HG02885 (cell line): ENCODE data around the gene ICAM5.
A peak's percentile ranks its signal among the peaks of the same experiment; 100 is the strongest.
"Not testable (repeated sequence)": the region's sequence is repeated elsewhere in the genome, so short reads cannot be mapped to it uniquely, and the experiment has no call there.

Experiments used
- ATAC-seq: cut with Tn5 transposase; IDR thresholded peaks from one replicate; pipeline ENCODE4 v1.9.1; 2021; ENCODE audit warnings: mild to moderate bottlenecking; ENCODE audit not compliant: unreplicated experiment, poor library complexity

ICAM5 gene

GRCh38 chr19:10335352-10335985 lies 45.7 kb downstream of the ICAM5 start:
- ATAC-seq: no peak

DNA sequence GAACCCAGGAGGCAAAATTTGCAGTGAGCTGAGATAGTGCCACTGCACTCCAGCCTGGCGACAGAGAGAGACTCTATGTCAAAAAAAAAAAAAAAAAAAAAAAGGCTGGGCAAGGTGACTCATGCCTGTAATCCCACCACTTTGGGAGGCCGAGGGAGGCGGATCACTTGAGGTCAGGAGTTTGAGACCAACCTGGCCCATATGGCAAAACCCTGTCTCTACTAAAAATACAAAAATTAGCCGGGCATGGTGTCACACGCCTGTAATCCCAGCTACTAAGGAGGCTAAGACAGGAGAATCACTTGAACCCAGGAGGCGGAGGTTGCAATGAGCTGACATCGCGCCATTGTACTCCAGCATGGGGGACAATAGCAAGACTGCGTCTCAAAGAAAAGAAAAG lies 47.0 kb downstream of the ICAM5 start:
- ATAC-seq: not testable (repeated sequence)

DNA sequence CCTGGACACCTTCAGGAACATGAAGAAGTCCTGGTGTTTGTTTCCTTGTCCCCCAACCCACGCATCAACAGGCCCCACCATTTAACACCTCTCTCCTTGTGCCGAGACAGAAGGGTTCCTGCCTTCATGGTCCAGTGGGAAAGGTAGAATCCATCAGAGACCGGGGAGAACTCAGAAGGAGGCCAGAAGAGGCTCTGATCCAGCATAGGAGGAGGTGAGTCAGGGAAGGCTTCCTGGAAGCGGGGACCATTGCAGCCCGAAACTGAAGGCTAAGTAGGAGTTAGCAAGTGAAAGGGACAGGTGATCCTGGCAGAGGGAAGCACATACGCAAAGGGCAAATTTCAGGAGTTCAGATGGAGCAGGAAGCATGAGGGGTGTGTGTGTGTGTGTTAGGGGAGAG lies 49.2 kb downstream of the ICAM5 start:
- ATAC-seq: no peak

GRCh38 chr19:10339380-10339960 lies 49.7 kb downstream of the ICAM5 start, which contains the start of gene ICAM3:
ICAM3 (minus strand) TSS chr19:10339624; CDS start chr19:10339614, 10 bp downstream.
- ATAC-seq: peak; percentile 71

DNA sequence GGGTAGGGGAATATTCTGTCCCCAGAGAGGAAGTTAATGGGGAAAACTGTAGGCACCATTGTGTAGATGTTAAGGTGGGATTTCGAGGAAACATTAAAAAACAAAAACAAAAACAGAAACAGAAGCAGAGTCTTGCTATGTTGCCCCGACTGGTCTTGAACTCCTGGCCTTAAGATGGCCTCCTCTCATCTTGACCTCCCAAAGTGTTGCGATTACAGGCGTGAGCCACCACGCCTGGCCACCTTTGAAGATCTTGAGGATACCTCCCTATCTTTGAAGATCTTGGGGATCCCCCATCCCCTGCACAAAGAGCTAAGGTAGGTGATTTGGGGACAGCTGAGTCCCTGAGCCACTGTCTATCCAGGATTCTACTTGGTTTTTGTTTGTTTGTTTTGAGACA lies 50.2 kb downstream of the ICAM5 start:
- no peak for ATAC-seq

DNA sequence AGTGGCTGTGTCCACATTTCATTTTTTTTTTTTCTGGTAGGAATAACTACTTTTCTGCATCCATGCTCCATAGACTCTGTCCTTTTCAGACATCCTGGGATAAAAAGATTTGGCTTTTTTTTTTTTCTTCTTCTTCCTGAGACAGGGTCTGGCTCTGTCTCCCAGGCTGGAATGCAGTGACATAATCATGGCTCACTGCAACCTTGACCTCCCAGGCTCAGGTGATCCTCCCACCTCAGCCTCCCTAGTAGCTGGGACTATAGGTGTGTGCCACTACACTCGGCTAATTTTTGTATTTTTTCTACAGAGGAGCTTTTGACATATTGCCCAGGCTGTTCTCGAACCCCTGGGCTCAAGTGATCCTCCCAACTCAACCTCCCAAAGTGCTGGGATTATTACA lies 53.7 kb downstream of the ICAM5 start:
- ATAC-seq: no peak

GRCh38 chr19:10344780-10345179 lies 55.0 kb downstream of the ICAM5 start:
- no peak for ATAC-seq
